ENCODE results near the gene TTYH3.

TTYH3 gene

DNA sequence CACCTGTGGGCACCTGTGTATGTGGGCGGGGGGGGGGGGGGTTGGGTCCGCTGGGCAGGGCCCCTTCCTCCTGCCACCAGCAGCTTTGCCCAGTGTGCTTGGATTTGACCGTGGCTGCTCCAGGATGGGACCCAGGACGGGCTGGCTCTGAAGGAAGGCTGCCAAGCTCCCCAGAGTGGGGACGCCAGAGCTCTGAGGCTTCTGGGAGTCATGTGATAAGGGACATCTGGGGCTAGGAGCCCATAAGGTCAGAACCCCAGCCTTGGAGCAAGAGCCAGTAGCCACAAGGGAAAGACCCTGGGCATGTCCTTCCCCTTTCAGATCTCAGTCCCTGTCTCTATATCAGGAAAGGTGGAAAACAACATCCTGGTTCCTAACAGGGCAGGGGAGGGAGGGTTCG lies 34.4 kb downstream of the TTYH3 start:
- Histone ChIP-seq H3K9me3 (ENCODE audit: control insufficient read depth, low read length) (no peaks in the 10 kb centered on the region), H3K79me2 (no peaks in the 10 kb centered on the region), H2AFZ (no peak overlapping the region), H3K27me3 (ENCODE audit: control insufficient read depth, insufficient read depth, low read length) (no peaks in the 10 kb centered on the region), H3K4me1 (no peaks in the 10 kb centered on the region), H3K4me2 (ENCODE audit: low read length) (no peak overlapping the region), H3K4me3 (ENCODE audit: low read depth, low read length) (no peak overlapping the region), H3K36me3 (ENCODE audit: control insufficient read depth, insufficient read depth, low read length) (no peaks in the 10 kb centered on the region), H3K27ac (no peak overlapping the region), H3K9ac (no peak overlapping the region)
- TF ChIP-seq, protein P1, sequence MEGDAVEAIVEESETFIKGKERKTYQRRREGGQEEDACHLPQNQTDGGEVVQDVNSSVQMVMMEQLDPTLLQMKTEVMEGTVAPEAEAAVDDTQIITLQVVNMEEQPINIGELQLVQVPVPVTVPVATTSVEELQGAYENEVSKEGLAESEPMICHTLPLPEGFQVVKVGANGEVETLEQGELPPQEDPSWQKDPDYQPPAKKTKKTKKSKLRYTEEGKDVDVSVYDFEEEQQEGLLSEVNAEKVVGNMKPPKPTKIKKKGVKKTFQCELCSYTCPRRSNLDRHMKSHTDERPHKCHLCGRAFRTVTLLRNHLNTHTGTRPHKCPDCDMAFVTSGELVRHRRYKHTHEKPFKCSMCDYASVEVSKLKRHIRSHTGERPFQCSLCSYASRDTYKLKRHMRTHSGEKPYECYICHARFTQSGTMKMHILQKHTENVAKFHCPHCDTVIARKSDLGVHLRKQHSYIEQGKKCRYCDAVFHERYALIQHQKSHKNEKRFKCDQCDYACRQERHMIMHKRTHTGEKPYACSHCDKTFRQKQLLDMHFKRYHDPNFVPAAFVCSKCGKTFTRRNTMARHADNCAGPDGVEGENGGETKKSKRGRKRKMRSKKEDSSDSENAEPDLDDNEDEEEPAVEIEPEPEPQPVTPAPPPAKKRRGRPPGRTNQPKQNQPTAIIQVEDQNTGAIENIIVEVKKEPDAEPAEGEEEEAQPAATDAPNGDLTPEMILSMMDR (IDR thresholded peaks at IDR 0.05): no peak

DNA sequence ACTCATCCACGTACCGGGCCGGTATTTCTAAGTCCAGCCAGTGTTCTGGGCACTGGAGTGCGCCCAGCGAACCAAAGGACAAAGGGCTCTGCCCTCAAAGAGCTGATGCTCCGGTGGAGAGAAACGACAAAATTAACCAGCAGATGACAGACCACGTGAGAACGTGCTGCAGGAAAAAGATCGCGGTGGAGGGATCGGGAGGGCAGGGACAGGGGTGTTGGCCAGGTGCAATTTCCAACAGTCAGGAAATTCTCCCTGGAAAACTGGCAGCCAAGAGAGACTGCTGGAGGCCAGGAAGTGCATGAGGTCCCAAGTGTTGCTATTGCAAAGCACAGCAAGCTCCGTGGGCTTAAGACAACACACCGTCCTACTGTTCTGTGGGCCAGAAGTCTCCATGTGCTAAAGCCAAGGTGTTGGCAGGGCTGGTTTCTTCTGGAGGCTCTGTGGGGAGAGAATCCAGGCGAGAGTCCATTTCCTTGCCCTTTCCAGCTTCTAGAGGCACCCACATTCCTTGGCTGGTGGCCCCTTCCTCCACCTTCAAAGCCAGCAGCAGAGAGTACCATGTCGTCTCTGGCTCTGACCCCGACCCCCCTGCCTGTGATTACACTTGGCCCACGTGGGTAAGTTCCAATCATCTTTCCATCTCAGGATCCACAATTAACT lies 34.9 kb downstream of the TTYH3 start:
- Histone ChIP-seq H3K4me1 (no peaks in the 10 kb centered on the region), H3K9ac (no peak overlapping the region), H3K4me3 (ENCODE audit: low read depth, low read length) (no peak overlapping the region), H3K36me3 (ENCODE audit: control insufficient read depth, insufficient read depth, low read length) (no peaks in the 10 kb centered on the region), H3K27ac (no peak overlapping the region), H3K27me3 (ENCODE audit: control insufficient read depth, insufficient read depth, low read length) (no peaks in the 10 kb centered on the region), H3K9me3 (ENCODE audit: control insufficient read depth, low read length) (no peaks in the 10 kb centered on the region), H2AFZ (no peak overlapping the region), H3K79me2 (no peaks in the 10 kb centered on the region), H3K4me2 (ENCODE audit: low read length) (no peak overlapping the region)
- TF ChIP-seq, protein P1 (IDR thresholded peaks at IDR 0.05): no peak

DNA sequence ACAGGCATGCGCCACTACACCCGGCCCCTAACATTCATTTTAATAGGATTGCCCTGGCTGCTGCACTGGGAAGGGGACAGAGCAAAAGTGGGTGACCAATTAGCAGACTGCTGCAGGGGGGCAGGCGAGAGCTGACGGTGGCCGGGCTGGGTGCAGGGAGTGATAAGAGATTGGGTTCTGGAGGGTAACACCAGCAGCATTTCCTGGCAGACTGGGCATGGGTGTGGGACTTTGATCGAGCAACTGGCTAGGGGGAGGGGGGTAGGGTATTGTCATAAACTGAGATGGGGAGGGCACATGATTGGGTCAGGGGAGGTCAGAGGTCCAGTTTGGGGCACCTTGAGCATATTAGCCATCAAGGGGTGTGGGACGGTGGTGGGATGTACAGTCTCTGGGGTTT lies 36.1 kb downstream of the TTYH3 start:
- no peak overlapping the region for H2AFZ ChIP-seq
- H3K79me2 ChIP-seq: no peaks in the 10 kb centered on the region
- H3K4me3 ChIP-seq (ENCODE audit: low read depth, low read length): no peak overlapping the region
- no peak overlapping the region for H3K9ac ChIP-seq
- H3K27me3 ChIP-seq (ENCODE audit: control insufficient read depth, insufficient read depth, low read length): no peaks in the 10 kb centered on the region
- no peaks in the 10 kb centered on the region for H3K4me1 ChIP-seq
- no peak overlapping the region for H3K4me2 ChIP-seq (ENCODE audit: low read length)
- no peaks in the 10 kb centered on the region for H3K9me3 ChIP-seq (ENCODE audit: control insufficient read depth, low read length)
- H3K36me3 ChIP-seq (ENCODE audit: control insufficient read depth, insufficient read depth, low read length): no peaks in the 10 kb centered on the region
- TF ChIP-seq, protein P1 (IDR thresholded peaks at IDR 0.05): no peak
- no peak overlapping the region for H3K27ac ChIP-seq

DNA sequence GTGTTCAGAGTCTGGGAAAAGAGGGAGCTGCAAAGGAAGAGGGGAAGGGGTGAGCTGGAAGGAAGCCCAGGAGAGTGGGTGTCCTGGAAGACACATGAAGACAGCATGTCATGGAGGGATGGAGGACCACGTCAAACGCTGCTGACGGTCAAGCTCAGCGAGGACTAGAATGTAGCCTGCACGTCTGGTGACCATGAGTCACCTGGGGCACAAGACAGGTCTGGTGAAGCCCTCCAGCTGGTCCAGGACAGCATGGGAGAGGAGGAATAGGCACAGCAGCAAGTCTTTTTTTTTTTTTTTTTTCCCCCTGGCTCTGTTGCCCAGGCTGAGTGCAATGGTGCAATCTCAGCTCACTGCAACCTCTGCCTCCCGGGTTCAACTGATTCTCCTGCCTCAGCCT lies 36.6 kb downstream of the TTYH3 start:
- Histone ChIP-seq H3K4me2 (ENCODE audit: low read length) (no peak overlapping the region), H3K9ac (no peak overlapping the region), H3K27ac (no peak overlapping the region), H3K27me3 (ENCODE audit: control insufficient read depth, insufficient read depth, low read length) (no peaks in the 10 kb centered on the region), H2AFZ (no peak overlapping the region), H3K4me1 (no peaks in the 10 kb centered on the region), H3K9me3 (ENCODE audit: control insufficient read depth, low read length) (no peaks in the 10 kb centered on the region), H3K36me3 (ENCODE audit: control insufficient read depth, insufficient read depth, low read length) (no peaks in the 10 kb centered on the region), H3K4me3 (ENCODE audit: low read depth, low read length) (no peak overlapping the region), H3K79me2 (no peaks in the 10 kb centered on the region)
- TF ChIP-seq, protein P1 (IDR thresholded peaks at IDR 0.05): no peak

DNA sequence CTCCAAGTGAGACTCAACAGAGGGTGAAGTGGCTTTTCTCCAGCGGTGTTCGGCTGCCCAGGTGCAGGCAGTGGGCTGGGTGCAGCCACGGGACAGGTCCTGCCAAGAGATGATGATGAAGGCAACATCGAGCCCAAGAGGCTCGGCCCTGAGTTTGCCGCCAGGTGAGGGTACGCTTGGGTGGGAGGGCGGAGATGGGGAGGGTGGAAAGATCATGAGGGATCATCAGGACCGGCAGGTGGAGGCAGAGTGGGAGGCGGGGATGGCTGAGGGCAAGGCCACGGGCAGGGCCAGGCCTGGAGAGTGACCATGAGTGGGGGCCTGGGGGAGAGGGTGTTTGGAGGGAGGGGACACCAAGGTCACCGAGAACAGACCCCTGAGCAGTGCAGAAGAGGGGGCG lies 38.4 kb downstream of the TTYH3 start:
- Histone ChIP-seq H3K9ac (no peak overlapping the region), H3K9me3 (ENCODE audit: control insufficient read depth, low read length) (no peaks in the 10 kb centered on the region), H3K4me1 (no peaks in the 10 kb centered on the region), H3K27ac (no peak overlapping the region), H3K79me2 (no peaks in the 10 kb centered on the region), H2AFZ (no peak overlapping the region), H3K36me3 (ENCODE audit: control insufficient read depth, insufficient read depth, low read length) (no peaks in the 10 kb centered on the region), H3K4me2 (ENCODE audit: low read length) (no peak overlapping the region), H3K27me3 (ENCODE audit: control insufficient read depth, insufficient read depth, low read length) (no peaks in the 10 kb centered on the region), H3K4me3 (ENCODE audit: low read depth, low read length) (no peak overlapping the region)
- TF ChIP-seq, protein P1 (IDR thresholded peaks at IDR 0.05): no peak
